Stimulated activated CD8-positive, alpha-beta memory T cell treated with anti-CD3 and anti-CD28 coated beads, Interleukin-7, amount 100 ng/mL, for 48 hours (primary cell): ENCODE data around the gene RAB20.
"Not testable (repeated sequence)": the region's sequence is repeated elsewhere in the genome, so short reads cannot be mapped to it uniquely, and the experiment has no call there.

ENCODE experiments used
- DNase-seq, 2 donors: peaks; one replicate each; pipeline ENCODE4 v3.0.0-alpha.2; 2020; ENCODE audit warnings: low read depth in 1 of 2; ENCODE audit errors: extremely low read depth in 1 of 2

RAB20 gene

GRCh38 chr13:110575322-110576069, 14.0 kb upstream of the RAB20 start:
- no peak for DNase-seq

- no peak for DNase-seq
These were observed 12.6 kb upstream of the RAB20 start for GRCh38 chr13:110574161-110574560.

- DNase-seq: no peak
These were observed 11.2 kb upstream of the RAB20 start for GRCh38 chr13:110572778-110573118.

GRCh38 chr13:110571896-110572777, 10.6 kb upstream of the RAB20 start:
- DNase-seq: no peak

GRCh38 chr13:110570886-110571285, 9.4 kb upstream of the RAB20 start:
- no peak for DNase-seq

GRCh38 chr13:110569962-110570361, 8.4 kb upstream of the RAB20 start:
- DNase-seq: not testable (repeated sequence)

GRCh38 chr13:110568612-110569011, 7.1 kb upstream of the RAB20 start:
- no peak for DNase-seq

- DNase-seq: no peak
These were observed 4.6 kb upstream of the RAB20 start for GRCh38 chr13:110566171-110566570.

- DNase-seq: no peak
These were observed 3.8 kb upstream of the RAB20 start for GRCh38 chr13:110565296-110565695.

- no peak for DNase-seq
These were observed 3.0 kb upstream of the RAB20 start for GRCh38 chr13:110564472-110564985.

- no peak for DNase-seq
These were observed 1.9 kb upstream of the RAB20 start for GRCh38 chr13:110563463-110563774.

GRCh38 chr13:110562696-110563462, 1.4 kb upstream of the RAB20 start:
- no peak for DNase-seq

- DNase-seq: no peak
These were observed 595 bp upstream of the RAB20 start for GRCh38 chr13:110562036-110562597.

- no peak for DNase-seq
These were observed 750 bp downstream of the RAB20 start for GRCh38 chr13:110560601-110561343.

- no peak for DNase-seq
These were observed 1.5 kb downstream of the RAB20 start for GRCh38 chr13:110559986-110560385.

- DNase-seq: no peak
These were observed 2.0 kb downstream of the RAB20 start for GRCh38 chr13:110559429-110559943.

- no peak for DNase-seq
These were observed 3.8 kb downstream of the RAB20 start for GRCh38 chr13:110557610-110558305.

GRCh38 chr13:110557082-110557481, 4.4 kb downstream of the RAB20 start:
- DNase-seq: no peak

- no peak for DNase-seq
These were observed 5.3 kb downstream of the RAB20 start for GRCh38 chr13:110556224-110556606.
